NOMO-1 treated with DMSO at 0.1 percent for 48 hours (cell line): ENCODE measurements around the gene SLC35A3.

ENCODE experiments used
- DNase-seq: peaks from one replicate; lab custom pipeline; 2025; ENCODE audit not compliant: unreplicated experiment; lab: John Stamatoyannopoulos, UW

The SLC35A3 gene

DNA sequence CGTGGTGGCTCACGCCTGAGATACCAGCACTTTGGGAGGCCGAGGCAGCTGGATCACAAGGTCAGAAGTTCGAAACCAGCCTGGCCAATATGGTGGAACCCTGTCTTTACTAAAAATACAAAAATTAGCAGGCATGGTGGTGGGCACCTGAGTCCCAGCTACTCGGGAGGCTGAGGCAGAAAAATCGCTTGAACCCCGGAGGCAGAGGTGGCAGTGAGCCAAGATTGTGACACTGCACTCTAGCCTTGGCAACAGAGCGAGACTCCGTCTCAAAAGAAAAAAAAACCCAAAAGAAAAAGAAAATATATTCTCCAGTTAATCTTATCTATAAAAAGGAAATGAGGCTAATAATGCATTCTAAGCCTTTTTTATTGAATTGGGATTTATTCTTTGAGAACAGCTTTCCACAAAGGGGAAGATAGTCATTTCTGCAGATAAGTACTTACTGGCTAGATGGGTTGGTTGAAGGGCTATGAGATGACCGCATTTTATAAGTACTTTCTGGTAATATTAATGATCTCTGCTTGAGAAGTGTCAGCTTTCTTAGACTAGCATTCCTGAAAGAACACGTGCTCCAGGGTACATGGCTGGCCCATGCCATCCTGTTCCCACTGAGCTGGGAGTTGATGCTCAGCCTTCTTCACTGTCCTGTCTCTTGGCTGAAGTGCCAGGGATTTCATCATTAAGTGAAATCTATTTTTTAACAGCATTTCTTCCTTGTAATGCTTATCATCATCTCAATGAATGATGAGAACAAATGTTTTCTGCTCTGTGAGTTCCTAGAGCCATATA is 105.0 kb downstream of the SLC35A3 start:
- DNase-seq = no peak

DNA sequence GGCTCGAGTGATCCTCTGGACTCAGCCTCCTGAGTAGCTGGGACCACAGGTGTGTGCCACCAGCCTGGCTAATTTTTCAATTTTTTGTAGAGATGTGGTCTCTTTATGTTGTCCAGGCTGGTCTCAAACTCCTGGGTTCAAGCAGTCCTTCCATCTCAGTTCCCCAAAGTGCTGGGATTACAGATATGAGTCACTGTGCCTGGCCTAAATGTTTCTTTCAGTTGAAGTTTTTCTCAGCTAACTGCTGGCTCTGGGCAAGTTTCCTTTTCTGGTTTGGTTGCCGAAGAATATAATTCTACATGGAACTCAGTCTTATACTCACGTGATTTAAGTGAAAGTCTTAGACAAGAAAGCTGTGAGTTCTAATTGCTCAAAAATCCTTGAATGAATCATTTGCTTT is 106.0 kb downstream of the SLC35A3 start:
- no peak for DNase-seq

DNA sequence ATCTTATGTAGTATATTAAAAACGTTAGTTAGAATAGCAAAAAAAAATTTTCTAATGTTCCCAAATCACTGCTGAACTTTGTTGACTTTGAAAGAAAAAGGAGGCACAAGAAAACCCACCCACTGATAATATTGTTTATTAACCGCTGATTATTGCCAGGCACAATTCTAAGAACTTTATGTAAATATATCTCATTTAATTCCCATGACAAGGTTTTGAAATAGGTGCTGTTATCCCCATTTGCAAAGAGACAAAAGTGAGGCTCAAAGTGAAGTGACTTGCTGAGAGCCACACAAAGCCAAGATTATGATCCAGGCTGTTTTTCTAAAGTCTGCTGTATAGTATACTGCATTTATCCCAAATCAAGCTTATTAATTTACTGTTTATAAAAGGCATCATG is 106.5 kb downstream of the SLC35A3 start:
- no peak for DNase-seq

DNA sequence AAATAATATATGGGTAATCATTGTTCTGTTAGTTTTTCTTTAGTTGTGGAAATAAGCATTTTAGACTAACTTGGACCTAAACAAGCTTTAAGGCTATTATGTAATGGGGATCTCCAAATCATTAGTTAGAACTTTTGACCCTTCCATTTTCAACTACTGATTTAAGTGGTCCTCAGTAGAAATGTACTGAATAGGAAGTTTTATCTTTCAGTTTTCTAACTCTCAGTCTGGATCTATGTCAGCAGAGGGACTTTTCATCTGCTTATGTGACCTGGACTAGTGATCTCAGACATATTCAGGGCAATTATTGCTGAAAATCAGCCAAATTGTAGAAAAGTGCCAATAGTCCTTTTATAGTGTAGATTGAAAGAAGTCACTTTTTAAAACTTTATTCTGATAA is 106.9 kb downstream of the SLC35A3 start:
- no peak for DNase-seq

DNA sequence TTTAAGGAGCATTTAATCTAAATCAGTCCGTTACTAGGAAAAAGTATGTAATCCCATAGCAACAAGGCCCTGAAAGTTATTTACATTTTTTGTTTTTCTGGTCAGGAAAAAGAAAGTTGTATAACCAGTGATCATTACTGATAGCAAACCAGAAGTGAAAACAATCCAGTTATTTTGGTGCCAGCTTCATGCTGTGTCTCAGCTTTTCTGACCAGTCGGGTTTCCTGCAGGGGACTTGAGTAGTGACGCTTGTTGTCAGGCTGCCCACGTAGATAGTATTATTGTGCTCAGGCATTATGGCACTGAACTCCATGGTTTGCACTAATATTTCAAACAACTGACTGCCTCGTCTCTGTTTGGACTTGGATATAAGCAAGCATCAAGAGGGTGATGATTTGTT is 107.7 kb downstream of the SLC35A3 start:
- no peak for DNase-seq

DNA sequence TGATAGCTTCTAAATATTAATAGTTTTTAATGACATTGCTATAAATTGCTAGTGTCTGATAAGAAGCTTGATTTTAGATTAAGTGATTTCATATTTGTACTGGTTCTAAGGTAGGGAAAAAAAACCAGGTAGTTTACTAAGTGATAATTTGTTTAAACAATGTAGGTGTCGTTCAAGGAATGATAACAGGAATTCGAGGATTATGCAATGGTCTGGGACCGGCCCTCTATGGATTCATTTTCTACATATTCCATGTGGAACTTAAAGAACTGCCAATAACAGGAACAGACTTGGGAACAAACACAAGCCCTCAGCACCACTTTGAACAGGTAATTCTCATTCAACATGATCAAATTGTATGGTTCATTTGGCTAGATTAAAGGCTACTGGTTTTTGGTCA is 110.5 kb downstream of the SLC35A3 start:
- DNase-seq = no peak
